COLO829 (cell line): ENCODE measurements around the gene GGT5.
"Not testable (repeated sequence)": the region's sequence is repeated elsewhere in the genome, so short reads cannot be mapped to it uniquely, and the experiment has no call there.

Experiments
- DNase-seq: peaks from one replicate; pipeline ENCODE4 v3.0.0; 2012; ENCODE audit warnings: low spot score

Gene GGT5

DNA sequence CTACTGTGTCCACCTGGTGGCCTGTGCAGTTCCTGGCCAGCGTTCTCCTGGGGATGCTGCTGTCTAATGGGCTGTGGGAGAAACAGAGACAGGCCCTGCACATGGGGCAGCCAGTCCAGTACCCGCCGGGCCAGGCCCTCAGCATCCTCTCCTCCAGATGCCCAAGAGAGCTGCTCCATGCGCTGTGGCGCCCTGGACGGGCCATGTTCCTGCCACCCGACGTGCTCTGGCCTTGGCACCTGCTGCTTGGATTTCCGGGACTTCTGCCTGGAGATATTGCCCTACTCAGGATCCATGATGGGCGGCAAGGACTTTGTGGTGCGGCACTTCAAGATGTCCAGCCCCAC lies 62.0 kb downstream of the GGT5 start:
- DNase-seq = not testable (repeated sequence)

- no peak for DNase-seq
Measured at GRCh38 chr22:24181996-24182899, 62.6 kb downstream of the GGT5 start.

DNA sequence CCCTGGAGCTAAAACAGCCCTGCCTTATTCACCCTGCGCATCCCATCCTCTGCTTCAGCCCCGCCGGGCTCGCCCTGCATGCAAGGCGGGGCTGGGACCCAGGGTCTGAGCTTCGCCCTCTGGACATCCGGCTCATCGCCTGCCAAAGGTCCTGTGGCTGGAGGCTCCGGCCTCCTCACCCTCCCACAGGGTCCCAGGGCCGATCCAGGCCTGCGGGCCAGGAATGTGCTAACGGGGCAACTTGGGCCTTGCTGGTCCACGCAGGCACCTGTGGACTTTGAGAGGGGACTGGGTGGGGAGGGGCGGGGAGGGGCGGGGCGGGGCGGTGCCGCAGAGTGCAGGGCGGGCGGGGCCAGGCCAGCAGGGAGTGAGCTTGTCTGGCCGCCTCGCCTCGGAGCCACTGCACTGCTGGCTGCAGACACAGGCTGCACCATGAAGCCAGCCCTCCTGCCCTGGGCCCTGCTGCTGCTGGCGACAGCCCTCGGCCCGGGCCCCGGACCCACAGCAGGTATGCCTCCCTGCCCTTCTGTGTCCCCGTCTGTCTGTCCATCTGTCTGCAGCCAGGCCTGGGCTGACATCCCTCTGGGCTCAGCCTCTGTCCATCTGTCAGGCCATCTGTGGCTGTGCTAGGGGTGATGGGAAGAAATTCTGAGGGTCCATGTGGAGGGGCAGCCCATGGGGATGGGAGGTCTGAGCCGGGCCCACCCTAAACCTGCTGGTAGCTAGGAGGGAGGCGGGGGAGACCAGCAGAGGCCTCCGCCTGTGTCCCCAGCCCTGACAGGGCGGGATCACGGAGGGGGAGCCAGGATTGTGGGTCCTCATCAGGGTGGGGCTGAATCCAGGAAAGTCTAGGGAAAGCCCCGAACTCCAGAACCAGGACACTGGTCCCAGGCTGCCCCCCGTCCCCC lies 63.5 kb downstream of the GGT5 start, which contains the start of gene SUSD2:
Gene SUSD2 (plus strand): TSS at position 400 of the 908 bp plus-strand sequence. CDS start 33 bp downstream, at position 433.
- DNase-seq = no peak

DNA sequence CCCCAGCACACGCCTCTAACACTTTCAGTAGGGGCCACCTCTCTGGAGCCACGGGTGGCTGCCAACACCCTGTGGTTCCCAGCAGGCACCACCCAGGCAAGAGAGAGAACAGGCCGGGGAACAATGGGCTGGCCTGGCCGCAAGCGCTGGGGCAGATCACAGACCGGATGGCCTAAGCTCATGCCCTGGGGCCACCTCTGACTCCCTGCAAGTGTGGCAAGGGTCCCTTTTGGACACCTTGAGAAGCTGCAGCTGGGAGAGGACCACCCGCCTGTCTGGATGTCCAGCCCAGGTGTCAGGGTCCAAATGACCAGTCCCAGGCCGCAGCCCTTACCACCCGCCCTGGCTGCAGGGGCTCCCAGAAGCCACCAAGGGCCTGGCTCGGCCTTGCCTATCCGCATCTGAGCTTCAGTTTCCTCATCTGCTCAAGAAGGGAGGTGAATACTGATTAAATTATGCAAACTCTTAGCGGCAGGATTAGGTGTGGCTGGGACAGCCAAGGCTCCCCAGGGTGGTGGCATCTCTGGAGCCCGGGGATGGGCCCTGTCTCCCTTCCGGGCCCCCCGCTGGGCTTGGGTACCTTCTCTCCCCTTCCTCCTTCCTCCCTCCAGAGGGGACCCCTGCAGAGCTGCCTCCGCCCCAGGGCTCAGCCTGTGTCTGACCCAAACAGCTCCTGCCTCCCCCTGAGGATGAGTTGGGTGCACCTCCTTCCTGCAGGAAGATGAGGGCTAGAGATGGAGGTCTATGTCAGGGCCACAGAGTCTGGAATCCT lies 64.4 kb downstream of the GGT5 start:
- no peak for DNase-seq

GRCh38 chr22:24179478-24180210 lies 65.2 kb downstream of the GGT5 start:
- no peak for DNase-seq

- no peak for DNase-seq
Measured at GRCh38 chr22:24178502-24179440, 66.1 kb downstream of the GGT5 start.

DNA sequence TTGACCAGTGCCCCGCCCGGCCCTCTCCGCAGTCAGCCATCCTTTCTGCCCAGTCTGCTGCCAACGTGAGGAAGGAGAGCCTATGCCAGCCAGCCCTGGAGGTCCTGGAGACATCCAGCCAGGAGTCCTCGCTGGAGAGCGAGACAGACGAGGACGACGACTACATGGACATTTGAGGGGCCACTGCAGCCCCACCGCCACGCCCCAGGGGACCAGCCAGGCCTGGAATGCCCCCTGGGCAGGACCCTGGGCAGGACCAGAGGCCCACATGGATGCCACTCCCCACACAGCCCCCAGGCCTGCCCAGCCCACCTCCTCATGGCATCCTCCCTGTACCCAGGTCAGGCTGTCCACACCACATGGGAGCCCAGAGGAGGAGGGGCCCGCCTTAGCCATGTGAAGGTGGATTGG lies 66.9 kb downstream of the GGT5 start:
- no peak for DNase-seq

- DNase-seq = no peak
Measured at GRCh38 chr22:24177456-24177855, 67.4 kb downstream of the GGT5 start.

- DNase-seq = no peak
Measured at GRCh38 chr22:24177045-24177444, 67.8 kb downstream of the GGT5 start.

DNA sequence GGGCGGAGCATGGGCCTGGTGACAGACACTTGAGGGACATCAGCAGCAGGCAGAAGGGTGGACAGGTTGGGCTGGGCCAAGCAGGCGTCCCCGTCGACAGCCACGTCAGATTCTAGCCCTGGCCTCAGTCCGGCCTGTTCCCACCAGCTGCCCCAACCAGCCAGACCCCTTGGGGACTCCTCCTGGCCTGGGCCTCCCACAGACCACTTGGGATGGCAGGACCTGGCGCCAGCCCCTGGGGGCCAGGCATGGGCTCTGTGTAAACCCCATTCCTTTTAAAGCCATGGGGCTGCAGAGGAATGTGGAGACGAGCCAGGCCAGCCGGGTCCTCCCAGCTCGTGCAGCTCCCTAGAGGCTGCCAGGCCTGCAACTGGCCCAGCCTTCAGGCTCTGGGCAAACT lies 68.3 kb downstream of the GGT5 start:
- DNase-seq = no peak

GRCh38 chr22:24176040-24176439 lies 68.8 kb downstream of the GGT5 start:
- no peak for DNase-seq

GRCh38 chr22:24175160-24175808 lies 69.6 kb downstream of the GGT5 start:
- DNase-seq = peak; percentile 63

- no peak for DNase-seq
Measured at GRCh38 chr22:24171822-24172221, 73.1 kb downstream of the GGT5 start.

- DNase-seq = no peak
Measured at GRCh38 chr22:24170632-24171031, 74.2 kb downstream of the GGT5 start.

DNA sequence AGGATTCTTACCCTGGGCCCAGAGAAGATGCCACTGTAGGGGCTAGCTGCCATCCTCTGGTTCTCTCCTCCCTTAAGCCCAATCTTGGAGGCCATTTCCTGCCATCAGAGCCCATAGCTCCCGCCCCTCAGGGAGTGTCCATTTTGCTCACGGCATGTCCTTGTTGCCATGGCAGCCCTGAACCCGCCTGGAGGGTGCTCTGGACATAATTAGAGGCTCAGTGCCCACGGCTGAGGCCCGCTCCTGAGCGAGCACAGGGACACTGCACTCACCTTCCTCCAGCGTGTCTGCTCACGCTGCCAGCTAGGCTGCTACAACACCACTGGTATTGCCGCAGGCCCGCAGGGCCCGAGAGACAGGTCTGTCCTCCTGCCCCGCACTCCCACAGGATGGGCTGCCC lies 74.7 kb downstream of the GGT5 start:
- no peak for DNase-seq
